ENCODE measurements around the gene GMCL2.
"Not testable (repeated sequence)": the region's sequence is repeated elsewhere in the genome, so short reads cannot be mapped to it uniquely, and the experiment has no call there.

Gene GMCL2

DNA sequence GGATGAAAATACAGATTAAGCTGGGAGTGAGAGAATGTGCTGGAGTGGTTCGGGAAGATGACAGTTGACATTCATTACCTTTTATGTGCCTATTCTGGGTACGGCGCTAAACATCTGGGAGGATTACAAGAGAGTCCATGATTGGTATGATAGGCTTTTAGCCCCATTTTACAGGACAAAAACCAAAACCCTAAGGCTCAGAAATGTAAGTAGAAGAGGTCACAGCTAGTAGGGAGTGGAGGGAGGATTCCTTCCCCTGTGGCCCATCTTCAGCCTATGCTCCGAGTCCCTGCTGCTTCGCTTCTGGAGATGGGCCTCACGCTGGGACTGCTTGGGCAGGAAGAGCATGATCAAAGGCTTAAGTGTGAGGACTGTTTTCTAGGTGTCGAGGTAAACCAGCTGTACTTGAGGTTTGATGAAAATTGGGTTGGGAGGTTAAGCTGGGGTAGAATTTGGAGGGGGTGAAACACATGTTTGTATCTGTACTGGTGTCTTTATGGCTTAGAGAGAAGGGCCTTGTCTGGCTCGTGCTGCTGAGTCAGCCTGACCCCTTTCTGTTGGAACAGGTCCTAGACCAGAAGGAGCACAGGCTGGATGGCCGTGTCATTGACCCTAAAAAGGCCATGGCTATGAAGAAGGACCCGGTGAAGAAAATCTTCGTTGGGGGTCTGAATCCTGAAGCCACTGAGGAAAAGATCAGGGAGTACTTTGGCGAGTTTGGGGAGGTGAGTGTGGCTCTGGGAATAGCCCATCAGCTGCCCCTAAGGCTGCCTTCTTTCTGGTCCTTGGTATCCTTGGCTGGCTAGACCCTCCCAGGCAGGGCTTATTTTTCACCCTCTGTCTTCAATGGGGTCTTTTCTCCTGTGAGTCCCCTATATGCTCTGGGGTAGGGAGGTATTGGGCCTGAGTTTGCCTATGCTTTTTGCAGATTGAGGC is 19.3 kb upstream of the GMCL2 start:
- no peak for DNase-seq (ENCODE audit: low read depth in 2 of 2, low spot score in 1 of 2)

DNA sequence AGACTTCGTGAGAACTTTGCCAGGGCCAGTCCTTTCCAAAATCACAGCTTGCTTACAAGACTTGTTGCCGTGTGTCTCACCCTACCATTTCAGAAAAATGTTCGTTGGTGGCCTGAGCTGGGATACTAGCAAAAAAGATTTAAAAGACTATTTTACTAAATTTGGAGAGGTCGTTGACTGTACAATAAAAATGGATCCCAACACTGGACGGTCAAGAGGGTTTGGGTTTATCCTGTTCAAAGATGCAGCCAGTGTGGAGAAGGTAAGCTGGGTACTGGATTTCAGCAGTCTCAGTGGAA is 18.5 kb upstream of the GMCL2 start:
- DNase-seq (ENCODE audit: low read depth in 2 of 2, low spot score in 1 of 2) = no peak

DNA sequence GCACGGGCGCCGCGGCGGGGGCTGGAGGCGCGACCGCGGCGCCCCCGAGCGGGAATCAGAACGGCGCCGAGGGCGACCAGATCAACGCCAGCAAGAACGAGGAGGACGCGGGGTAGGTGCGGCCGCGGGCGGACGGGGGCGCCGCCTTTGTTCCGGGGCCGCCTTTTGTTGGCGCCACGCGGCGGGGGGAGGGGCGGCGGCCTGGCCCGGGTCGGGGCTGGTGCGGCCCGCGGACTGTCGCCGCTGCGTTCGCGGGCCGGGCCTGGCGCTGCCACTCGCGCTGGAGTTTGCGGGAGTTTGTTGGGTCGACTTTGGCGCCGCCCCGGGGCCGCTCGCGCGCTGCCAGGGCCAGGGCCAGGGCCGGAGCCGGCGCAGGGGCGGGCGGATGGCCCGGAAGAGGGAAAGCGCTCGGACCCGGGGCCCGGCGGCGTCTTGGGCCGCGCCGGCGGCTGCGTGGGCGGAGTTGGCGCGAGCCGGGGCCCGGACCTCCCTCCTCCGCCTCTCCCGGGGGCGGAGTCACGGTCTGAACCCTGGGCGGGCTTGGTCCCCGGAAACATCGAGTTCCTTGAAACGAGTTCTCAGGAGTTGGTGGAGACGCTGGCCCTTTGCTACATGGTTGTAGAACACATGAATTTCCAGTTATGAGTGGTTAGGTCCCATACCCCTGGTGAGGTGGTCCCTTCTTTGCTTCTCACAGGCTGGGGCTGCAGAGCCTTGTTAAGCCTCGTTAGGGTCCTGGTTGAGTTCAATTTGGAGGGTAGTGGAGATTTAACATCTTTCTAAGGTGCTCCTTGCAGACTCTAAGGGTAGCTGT is 18.0 kb upstream of the GMCL2 start:
- peak; percentile 31 to 46 for DNase-seq (ENCODE audit: low read depth in 2 of 2, low spot score in 1 of 2)

DNA sequence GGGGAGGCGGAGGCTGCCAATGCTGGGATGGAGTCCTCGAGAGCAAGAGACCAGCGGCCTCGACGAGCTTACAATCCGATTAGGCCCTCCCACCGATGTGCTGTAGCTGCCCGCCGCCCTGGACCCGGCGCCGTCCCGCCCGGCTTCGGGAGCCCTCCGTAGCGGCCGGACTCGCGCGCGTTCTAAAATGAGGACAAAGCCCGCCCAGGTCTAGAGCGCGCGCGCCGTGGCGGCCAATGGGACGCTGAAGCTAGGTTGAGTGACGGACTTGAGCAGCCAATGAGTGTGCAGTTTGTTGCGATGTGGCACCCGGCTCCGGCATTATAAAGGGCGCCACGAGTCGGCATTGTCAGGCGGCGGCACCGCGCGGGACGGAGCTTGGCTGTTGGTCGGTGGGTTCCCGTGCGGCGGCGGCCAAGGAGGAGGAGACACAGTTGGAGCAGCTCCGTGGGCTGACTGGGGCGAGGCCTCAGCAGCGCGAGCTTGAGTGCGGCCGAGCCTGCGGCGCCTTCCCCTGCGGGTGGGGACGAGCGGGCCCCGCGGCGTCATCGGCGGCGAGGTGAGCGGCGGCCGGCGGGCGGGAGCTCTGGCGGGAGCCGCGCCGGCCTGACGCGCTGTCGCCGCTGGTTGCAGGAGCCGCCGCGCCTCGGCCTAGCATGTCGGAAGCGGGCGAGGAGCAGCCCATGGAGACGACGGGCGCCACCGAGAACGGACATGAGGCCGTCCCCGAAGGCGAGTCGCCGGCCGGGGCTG is 17.2 kb upstream of the GMCL2 start, which contains the start of gene HNRNPAB:
Gene HNRNPAB (plus strand): TSS at position 352 of the 753 bp plus-strand sequence. CDS start 305 bp downstream, at position 657.
- peak; percentile 94 to 96 for DNase-seq (ENCODE audit: low read depth in 2 of 2, low spot score in 1 of 2)

DNA sequence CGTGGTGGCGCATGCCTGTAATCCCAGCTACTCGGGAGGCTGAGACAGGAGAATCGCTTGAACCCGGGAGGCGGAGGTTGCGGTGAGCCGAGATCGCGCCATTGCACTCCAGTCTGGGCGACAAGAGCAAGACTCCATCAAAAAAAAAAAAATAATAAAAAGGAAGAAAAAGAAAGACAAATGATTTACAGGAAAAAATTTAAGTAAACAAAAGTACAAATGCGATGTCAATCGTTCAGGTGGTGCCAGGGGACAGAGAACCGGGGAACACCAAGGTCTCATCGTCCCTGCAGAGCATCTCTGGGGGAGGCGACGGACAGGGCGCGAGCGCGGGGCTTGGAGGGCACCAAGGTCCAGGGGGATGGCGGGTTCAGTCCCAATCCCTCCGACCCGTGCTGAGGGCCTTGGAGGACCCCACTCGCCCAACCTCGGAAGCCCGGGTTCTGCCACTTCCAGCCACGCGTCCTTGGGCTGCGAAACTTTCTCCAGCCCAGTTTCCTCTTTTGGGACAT is 16.6 kb upstream of the GMCL2 start:
- DNase-seq (ENCODE audit: low read depth in 2 of 2, low spot score in 1 of 2) = no peak

DNA sequence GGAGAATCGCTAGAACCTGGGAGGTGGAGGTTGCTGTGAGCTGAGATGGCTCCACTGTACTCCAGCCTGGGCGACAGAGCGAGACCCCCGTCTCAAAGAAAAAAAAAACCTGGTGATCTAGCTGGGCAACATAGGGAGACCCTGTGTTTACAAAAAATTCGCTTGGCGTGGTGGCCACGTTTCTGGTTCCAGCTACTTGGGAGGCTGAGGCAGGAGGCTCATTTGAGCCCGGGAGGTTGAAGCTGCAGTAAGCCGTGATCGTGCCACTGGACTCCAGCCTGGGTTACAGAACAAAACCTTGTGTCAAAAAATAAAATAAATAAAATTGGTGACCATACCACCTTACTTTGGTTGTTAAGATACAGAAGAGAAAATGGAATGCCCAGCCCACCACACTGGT is 15.4 kb upstream of the GMCL2 start:
- DNase-seq (ENCODE audit: low read depth in 2 of 2, low spot score in 1 of 2) = no peak

DNA sequence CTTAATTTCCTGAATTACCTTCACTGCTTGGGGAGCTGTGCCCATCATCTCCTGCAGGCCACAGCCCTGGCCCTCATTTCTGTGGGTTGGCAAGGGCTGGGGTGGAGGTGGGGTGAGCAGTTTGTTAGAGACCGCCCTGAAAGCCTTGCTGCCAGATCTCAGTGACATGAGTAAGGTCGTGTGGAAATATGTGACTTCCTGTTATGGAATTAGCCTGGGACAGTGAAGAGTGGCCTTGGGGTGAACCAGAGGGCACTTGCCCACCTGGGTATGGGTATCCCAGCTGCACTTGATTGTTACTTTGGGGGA is 14.7 kb upstream of the GMCL2 start:
- no peak for DNase-seq (ENCODE audit: low read depth in 2 of 2, low spot score in 1 of 2)

DNA sequence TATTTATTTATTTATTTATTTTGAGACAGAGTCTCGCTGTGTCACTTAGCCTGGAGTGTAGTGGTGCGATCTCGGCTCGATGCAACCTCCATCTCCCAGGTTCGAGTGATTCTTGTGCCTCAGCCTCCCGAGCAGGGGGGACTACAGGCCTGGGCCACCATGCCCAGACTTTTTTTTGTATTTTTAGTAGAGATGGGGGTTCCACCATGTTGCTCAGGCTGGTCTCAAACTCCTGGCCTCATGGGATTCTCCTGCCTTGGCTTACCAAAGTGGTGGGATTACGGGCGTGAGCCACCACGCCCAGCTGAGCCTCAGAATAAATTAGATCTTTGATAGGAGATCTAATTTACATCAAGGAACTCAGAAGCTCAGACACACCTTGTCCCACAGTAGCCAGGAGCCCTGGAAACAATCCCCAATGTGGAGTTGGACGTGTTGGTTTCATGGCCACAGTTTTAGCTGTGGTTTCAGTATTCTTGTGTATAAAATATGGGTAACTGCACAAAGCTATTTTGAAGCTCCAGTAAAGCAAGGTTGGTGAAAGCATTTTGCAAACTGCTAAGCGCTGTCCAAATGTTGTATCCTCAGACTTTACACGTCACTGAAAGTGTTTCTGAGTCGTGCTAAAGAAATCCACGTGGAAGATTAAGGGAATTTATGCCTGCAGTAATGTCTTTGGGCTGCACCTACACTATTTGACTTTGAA is 14.2 kb upstream of the GMCL2 start:
- no peak for DNase-seq (ENCODE audit: low read depth in 2 of 2, low spot score in 1 of 2)

DNA sequence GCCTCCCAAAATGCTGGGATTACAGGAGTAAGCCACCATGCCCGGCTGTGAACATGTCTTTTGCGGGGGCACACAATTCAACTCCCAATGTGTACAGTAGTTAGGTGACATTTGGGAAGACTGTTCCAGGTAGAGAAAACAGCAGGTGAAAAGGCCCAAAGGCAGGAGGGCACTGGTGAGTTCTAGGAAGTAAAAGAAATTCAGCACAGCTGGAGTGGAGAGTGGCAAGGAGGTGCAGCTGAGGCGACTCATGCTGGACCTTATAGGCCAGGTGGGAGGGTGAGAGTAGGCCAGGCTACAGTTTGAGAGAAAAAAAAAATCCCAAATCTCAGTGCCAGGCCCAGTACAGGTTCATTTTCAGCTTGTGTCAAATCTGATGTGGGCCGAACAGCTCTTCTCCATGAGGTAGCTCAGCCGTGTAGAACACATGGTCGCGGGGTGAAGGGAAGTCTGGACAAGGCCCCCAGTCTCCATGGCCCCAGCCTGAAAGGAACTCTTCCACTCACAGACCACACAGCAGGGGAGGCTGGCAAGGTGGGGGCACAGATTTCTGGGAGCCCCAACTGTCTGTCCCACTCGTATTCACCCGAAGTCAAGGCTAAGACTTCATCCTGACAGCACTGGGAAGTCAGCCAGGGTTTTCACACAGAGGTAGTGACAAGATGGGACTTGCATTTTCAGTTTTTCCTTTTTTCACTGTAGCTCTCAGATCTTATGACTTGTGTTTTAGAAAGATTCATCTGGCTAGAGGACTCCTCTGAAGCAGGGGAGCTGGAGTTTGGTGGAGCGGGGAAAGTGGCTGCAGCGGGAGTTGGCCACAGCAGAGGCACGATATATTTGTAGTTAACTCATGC is 12.6 kb upstream of the GMCL2 start:
- DNase-seq (ENCODE audit: low read depth in 2 of 2, low spot score in 1 of 2) = no peak

DNA sequence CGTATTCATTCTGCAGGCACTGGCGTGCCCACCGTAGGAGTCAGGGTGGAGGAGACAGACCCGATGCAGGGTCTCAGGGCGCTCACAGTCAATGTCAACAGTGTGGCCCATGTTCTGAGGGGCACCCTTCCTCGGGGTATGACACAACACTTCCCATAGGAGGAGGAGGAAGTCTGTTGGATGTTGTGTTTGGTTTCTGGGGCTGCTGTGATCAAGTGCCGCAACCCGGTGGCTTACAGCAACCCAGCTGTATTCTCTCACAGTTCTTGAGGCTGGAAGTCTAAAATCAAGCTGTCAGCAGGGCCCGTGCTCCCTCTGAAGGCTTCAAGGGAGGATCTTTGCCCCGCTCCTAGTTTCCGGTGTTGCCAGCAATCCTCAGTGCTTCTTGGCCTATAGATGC is 11.5 kb upstream of the GMCL2 start:
- DNase-seq (ENCODE audit: low read depth in 2 of 2, low spot score in 1 of 2) = no peak

DNA sequence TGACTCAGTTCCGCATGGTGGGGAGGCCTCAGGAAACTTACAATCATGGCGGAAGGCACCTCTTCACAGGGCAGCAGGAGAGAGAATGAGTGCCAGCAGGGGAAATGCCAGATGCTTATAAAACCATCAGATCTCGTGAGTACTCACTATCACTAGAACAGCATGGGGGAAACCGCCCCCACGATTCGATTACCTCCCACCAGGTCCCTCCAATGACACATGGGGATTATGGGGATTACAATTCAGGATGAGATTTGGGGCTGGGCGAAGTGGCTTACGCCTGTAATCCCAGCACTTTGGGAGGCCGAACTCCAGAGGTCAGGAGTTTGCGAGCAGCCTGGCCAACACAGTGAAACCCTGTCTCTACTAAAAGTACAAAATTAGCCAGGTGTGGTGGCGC is 11.0 kb upstream of the GMCL2 start:
- not testable (repeated sequence) for DNase-seq (ENCODE audit: low read depth in 2 of 2, low spot score in 1 of 2)

DNA sequence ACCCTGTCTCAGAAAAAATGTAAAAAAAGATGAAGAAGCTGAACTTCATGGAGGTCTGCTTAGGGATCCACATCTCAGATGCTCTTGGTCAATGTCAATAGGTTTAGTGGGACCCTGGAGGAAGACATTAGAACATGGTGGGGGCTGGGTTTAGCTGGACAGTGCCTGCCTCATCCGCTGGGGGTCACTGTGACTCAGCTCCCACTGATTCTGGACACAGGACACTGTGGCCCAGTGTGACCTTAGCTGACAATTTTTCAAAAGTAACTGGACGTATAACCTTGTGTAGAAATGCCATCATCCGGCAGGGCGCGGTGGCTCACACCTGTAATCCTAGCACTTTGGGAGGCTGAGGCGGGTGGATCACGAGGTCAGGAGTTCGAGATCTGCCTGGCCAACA is 9.8 kb upstream of the GMCL2 start:
- DNase-seq (ENCODE audit: low read depth in 2 of 2, low spot score in 1 of 2) = no peak

DNA sequence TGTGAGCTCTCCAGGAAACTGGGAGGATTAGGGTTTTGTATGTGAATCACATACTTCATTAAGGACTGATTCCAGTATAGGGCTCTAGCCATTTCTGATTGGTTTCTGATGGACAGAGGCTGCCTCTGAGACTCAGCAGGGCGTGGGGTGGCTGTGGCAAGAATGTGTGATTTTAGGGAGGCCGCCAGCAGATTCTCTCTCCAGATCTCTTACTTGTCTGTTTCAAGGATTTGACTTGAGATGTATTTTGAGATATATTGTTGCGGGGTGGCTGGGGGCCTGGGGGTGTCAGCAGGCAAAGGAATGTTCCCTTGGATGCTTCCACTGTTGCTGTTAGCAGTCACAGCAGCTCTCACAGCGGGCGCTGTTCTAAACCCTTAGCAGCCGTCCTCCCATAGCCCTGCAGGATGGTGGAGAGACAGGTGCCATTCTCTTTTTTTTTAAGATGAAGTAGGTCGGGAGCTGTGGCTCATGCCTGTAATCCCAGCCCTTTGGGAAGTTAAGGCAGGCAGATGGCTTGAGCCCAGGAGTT is 9.2 kb upstream of the GMCL2 start:
- DNase-seq (ENCODE audit: low read depth in 2 of 2, low spot score in 1 of 2) = no peak

DNA sequence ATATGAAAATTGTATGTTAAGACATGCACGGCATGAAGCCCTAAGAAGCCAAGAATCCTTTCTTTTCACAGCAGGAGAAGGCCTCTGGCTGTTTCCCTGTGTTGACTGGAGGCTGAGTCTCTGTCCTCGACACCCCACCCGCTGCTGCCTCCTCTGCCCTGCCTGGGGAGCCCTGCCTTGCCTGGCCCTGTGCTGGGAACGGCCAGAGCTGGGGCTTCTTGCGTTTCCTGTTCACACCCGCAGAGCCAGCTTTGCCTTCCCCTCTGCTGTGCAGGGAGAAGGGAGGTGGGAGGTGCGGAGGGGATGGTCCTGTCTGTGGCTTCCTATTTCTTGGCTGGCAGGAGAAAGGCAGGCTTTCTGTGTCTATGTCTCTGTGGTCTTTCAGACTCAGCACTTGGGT is 6.9 kb upstream of the GMCL2 start:
- no peak for DNase-seq (ENCODE audit: low read depth in 2 of 2, low spot score in 1 of 2)

DNA sequence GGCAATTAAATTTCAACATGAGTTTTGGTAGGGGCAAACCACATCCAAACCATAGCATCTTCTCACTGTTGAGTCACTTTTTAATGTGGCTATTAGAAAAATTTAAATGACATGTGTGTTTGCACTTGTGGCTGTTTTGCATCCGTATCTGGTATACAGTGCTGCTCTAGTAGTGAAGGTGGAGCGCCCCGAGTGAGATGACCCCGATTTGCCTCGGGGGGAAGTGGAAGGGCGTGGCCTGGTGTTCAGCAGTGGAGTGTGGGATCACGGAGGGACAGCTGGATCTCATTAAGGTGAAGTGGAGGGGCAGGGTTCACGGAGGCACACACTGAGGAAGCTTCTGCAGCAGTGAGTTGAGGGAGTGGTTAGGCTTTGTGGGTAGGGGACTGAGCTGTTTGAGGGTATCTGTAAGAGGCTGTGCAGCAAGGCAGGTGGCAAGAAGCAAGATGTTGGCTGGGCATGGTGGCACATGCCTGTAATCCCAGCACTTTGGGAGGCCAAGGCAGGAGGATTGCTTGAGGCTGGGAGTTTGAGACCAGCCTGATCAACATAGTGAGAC is 6.2 kb upstream of the GMCL2 start:
- no peak for DNase-seq (ENCODE audit: low read depth in 2 of 2, low spot score in 1 of 2)

DNA sequence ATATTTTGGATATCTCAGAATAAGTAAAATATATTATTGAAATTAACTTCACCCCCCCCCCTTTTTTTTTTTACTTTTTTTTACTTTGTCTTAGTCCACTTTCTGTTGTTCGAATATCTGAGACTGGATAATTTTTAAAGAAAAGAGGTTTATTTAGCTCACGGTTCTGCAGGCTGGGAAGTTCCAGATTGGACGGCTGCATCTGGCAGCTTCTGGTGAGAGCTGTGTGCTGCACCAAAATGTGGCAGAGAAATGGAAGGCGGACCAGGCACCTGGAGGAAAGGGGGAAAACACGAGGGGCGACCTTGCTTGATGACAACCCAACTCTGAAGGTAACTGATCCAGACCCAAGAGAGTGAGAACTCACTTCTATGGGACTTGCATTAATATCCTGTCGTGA is 5.6 kb upstream of the GMCL2 start:
- no peak for DNase-seq (ENCODE audit: low read depth in 2 of 2, low spot score in 1 of 2)

DNA sequence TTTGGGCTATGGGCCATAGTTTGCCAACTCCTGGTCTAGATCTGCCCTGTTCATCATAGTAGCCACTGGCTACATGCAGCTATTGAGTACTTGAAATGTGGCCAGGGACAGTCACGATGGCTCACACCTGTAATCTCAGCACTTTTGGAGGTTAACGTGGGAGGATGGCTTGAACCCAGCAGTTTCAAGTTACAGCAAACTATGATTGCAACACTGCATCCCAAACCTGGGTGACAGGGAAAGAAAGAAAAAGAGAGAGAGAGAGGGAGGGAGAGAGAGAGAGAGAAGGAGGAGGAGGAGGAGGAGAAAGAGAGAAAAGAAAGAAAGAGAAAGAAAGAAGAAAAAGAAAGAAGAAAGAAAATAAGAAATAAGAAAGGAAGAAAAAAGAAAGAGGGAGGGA is 5.1 kb upstream of the GMCL2 start:
- no peak for DNase-seq (ENCODE audit: low read depth in 2 of 2, low spot score in 1 of 2)

DNA sequence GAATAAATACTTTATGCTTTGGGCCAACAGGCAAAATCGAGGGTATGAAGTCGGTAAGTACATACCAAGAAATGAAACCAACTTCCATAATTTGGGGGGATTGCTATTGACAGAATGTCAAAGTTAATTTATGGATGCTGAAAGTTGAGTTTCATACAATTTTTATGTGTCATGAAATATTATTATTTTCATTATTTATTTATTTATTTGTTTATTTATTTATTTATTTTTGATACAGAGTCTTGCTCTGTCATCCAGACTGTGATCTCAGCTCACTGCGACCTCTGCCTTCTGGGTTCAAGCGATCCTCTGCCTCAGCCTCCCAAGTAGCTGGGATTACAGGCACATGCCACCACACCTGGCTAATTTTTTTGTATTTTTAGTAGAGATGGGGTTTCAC is 4.5 kb upstream of the GMCL2 start:
- no peak for DNase-seq (ENCODE audit: low read depth in 2 of 2, low spot score in 1 of 2)

DNA sequence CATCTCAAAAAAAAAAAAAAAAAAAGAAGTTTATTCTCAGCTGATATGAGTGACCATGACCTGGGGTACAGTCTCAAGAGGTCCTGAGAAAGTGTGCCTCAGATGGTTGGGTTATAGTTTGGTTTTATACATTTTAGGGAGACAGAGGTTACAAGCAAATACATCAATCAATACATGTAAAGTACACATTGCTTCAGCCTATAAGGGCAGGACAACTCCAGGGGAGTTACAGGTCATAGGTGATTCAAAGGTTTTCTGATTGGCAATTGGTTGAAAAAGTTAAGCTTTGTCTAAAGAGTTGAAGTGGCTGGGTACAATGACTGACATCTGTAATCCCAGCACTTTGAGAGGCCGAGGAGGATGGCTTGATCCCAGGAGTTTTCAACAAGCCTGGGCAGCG is 2.3 kb upstream of the GMCL2 start:
- DNase-seq (ENCODE audit: low read depth in 2 of 2, low spot score in 1 of 2) = no peak

DNA sequence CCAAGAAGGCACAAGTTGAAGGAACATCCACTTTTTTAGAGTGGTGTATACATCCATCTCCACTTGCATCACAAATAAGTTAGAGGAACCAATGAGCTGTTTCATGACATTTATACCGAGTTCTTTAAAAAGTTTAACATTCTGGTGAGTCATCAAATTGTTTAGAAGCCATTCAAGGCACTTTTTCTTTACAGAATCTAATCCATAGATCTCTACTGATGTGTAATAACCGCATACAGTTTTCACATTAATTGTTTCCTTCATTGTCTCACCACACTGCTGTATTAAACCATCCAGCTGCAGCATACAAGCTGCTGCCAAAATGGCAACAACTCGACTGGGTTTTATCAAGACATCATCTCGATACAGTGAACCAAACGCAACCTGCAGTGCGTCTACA is 744 bp downstream of the GMCL2 start:
- DNase-seq (ENCODE audit: low read depth in 2 of 2, low spot score in 1 of 2) = no peak

Measured in stimulated activated CD8-positive, alpha-beta memory T cell treated with anti-CD3 and anti-CD28 coated beads, Interleukin-4, amount 100 ng/mL, for 1 hour (primary cell).